PC-3 (cell line): ENCODE measurements around the gene CMTM3. TPM values are rescaled to one million over a fixed set of nuclear protein-coding genes. Genes with fewer than 3 reads are reported as not detected.

Experiments used
- ATAC-seq: fragments of 200-7000 bp; cut with Tn5 transposase; 2 replicates; pipeline ENCODE4 v1.9.1; 2020; ENCODE audit warnings: mild to moderate bottlenecking, moderate library complexity
- BruUV-seq: library from RNA; stranded (reverse); fragments of 400-500 nt; replicated peaks from 2 replicates; lab custom pipeline; 2021; lab: Mats Ljungman, UMichigan
- CTCF ChIA-PET: fragments of 300-600 bp; sonication (Branson Sonifier 250); formaldehyde crosslinking; loops from one replicate; lab custom pipeline; 2022; ENCODE audit warnings: antibody characterized with exemption; lab: Charles Lee
- POLR2A ChIA-PET: fragments of 300-600 bp; sonication (Branson Sonifier 250); formaldehyde crosslinking; loops from one replicate; lab custom pipeline; 2022; ENCODE audit warnings: antibody characterized with exemption; ENCODE audit not compliant: unreplicated experiment; lab: Charles Lee
- DNase-seq: peaks from one replicate; pipeline ENCODE4 v3.0.0-alpha.2; 2015
- H2AFZ ChIP-seq: fragments of 300-600 bp; sonication (generic); 2 replicates; pipeline ENCODE4 v1.6.0; 2016; ENCODE audit warnings: antibody characterized with exemption, low read length
- H3F3A ChIP-seq: fragments of 300-600 bp; sonication (generic); one replicate; pipeline ENCODE4 v1.6.0; 2017; ENCODE audit warnings: antibody characterized with exemption, low read length, control low read depth, mild to moderate bottlenecking; ENCODE audit not compliant: unreplicated experiment
- H3K27ac ChIP-seq: fragments of 300-600 bp; sonication (generic); 2 replicates; pipeline ENCODE4 v1.5.1; 2016; ENCODE audit warnings: mild to moderate bottlenecking, low read length
- H3K27me3 ChIP-seq: fragments of 300-600 bp; sonication (generic); 2 replicates; pipeline ENCODE4 v1.6.1; 2016; ENCODE audit warnings: low read length, mixed read lengths
- H3K36me3 ChIP-seq: fragments of 300-600 bp; sonication (generic); 2 replicates; pipeline ENCODE4 v1.6.1; 2016; ENCODE audit warnings: low read depth, mixed run types, low read length, mixed read lengths
- H3K4me1 ChIP-seq: fragments of 300-600 bp; sonication (generic); 2 replicates; pipeline ENCODE4 v1.5.1; 2016; ENCODE audit warnings: low read length; ENCODE audit not compliant: insufficient read depth
- H3K4me2 ChIP-seq: fragments of 300-600 bp; sonication (generic); 2 replicates; pipeline ENCODE4 v1.6.0; 2016; ENCODE audit warnings: low read length
- H3K4me3 ChIP-seq: fragments of 300-600 bp; sonication (generic); 2 replicates; pipeline ENCODE4 v1.5.1; 2016; ENCODE audit warnings: mild to moderate bottlenecking, low read length, mixed read lengths
- H3K79me2 ChIP-seq: fragments of 300-600 bp; sonication (generic); 2 replicates; pipeline ENCODE4 v1.6.1; 2017; ENCODE audit warnings: low read length, mixed read lengths
- H3K9ac ChIP-seq: fragments of 300-600 bp; sonication (generic); 2 replicates; pipeline ENCODE4 v1.6.0; 2016; ENCODE audit warnings: mild to moderate bottlenecking, low read length
- H3K9me2 ChIP-seq: fragments of 300-600 bp; sonication (generic); replicated peaks from 2 replicates; pipeline ENCODE4 v1.6.1; 2016; ENCODE audit warnings: mixed run types, low read length, mixed read lengths
- H3K9me3 ChIP-seq: fragments of 300-600 bp; sonication (generic); 2 replicates; pipeline ENCODE4 v1.6.1; 2016; ENCODE audit warnings: low read length, mixed read lengths
- H4K20me1 ChIP-seq: fragments of 300-600 bp; sonication (generic); 2 replicates; pipeline ENCODE4 v1.6.1; 2016; ENCODE audit warnings: low read length, mixed read lengths
- EZH2 ChIP-seq: fragments of 300-600 bp; sonication (generic); IDR thresholded peaks from one replicate; pipeline ENCODE4 v1.6.1; 2017; ENCODE audit warnings: antibody characterized with exemption, mild to moderate bottlenecking, low read length; ENCODE audit not compliant: unreplicated experiment
- EZH2phosphoT487 ChIP-seq: fragments of 300-600 bp; sonication (generic); IDR thresholded peaks from 2 replicates; pipeline ENCODE4 v1.6.1; 2018; ENCODE audit warnings: mild to moderate bottlenecking, antibody characterized with exemption, low read length, borderline replicate concordance
- intact Hi-C: fragments of 100-400 bp; cut with micrococcal nuclease; formaldehyde crosslinking; loops from 2 replicates; pipeline ENCODE4 v1.9.0; 2023
- total RNA-seq: library from RNA; depleted of rRNA; stranded (reverse); fragments of >200 nt; gene quantifications from 2 replicates; pipeline ENCODE4 v1.2.3, GENCODE V29; 2014
- TF ChIP-seq, protein P1 (sequence below): fragments of 300-600 bp; sonication (generic); conservative IDR thresholded peaks from 2 replicates; pipeline ENCODE4 v1.5.1; 2017; ENCODE audit warnings: antibody characterized with exemption, low read depth, mild to moderate bottlenecking, low read length

CMTM3 gene
- total RNA-seq, 1 experiment from 2014 or later = 9.5 TPM

- H3K36me3 ChIP-seq = no peaks in the 10 kb centered on the region
- H3K4me3 ChIP-seq = no peak overlapping the region
- no peak overlapping the region for H3K9ac ChIP-seq
- ATAC-seq (peak; percentile 60; the same call in 1 of the 2 replicates), DNase-seq (peak; percentile 14)
- ChIA-PET CTCF (interaction anchor here (0.6 to 0.8 kb wide), 2 partner anchors 62 to 182 kb away, joined by 3 read pairs; no protein-coding TSS in a partner anchor), POLR2A (no interaction called here)
- H3K9me2 ChIP-seq = no peaks in the 10 kb centered on the region
- TF ChIP-seq EZH2 = no peak
- TF ChIP-seq, protein P1, sequence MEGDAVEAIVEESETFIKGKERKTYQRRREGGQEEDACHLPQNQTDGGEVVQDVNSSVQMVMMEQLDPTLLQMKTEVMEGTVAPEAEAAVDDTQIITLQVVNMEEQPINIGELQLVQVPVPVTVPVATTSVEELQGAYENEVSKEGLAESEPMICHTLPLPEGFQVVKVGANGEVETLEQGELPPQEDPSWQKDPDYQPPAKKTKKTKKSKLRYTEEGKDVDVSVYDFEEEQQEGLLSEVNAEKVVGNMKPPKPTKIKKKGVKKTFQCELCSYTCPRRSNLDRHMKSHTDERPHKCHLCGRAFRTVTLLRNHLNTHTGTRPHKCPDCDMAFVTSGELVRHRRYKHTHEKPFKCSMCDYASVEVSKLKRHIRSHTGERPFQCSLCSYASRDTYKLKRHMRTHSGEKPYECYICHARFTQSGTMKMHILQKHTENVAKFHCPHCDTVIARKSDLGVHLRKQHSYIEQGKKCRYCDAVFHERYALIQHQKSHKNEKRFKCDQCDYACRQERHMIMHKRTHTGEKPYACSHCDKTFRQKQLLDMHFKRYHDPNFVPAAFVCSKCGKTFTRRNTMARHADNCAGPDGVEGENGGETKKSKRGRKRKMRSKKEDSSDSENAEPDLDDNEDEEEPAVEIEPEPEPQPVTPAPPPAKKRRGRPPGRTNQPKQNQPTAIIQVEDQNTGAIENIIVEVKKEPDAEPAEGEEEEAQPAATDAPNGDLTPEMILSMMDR = peak; percentile 54
- TF ChIP-seq EZH2phosphoT487 = no peak
- no peaks in the 10 kb centered on the region for H3K4me1 ChIP-seq
- H4K20me1 ChIP-seq = no peaks in the 10 kb centered on the region
- intact Hi-C loops = no loop called here
- H3F3A ChIP-seq = no peaks in the 10 kb centered on the region
- no peaks in the 10 kb centered on the region for H3K27me3 ChIP-seq
- H3K79me2 ChIP-seq = no peaks in the 10 kb centered on the region
- no peak overlapping the region for H2AFZ ChIP-seq
- no peak overlapping the region for H3K4me2 ChIP-seq
- no peak overlapping the region for H3K27ac ChIP-seq
- no peaks in the 10 kb centered on the region for H3K9me3 ChIP-seq
- no TSS peak for BruUV-seq
Measured at GRCh38 chr16:66588981-66589713, 15.4 kb upstream of the CMTM3 start.

- ChIA-PET CTCF (no interaction called here), POLR2A (no interaction called here)
- no peak for TF ChIP-seq EZH2
- TF ChIP-seq, protein P1 = no peak
- intact Hi-C loops = no loop called here
- Histone ChIP-seq H3K27ac (no peak overlapping the region), H3K9me2 (no peaks in the 10 kb centered on the region), H2AFZ (no peak overlapping the region), H3K4me3 (no peak overlapping the region), H3F3A (no peaks in the 10 kb centered on the region), H3K27me3 (no peaks in the 10 kb centered on the region), H4K20me1 (no peaks in the 10 kb centered on the region), H3K9me3 (no peaks in the 10 kb centered on the region), H3K4me2 (no peak overlapping the region), H3K79me2 (no peaks in the 10 kb centered on the region), H3K36me3 (no peaks in the 10 kb centered on the region), H3K4me1 (no peaks in the 10 kb centered on the region), H3K9ac (no peak overlapping the region)
- BruUV-seq = no TSS peak
- no peak for ATAC-seq
- DNase-seq = no peak
Measured at GRCh38 chr16:66590322-66590721, 14.2 kb upstream of the CMTM3 start.

GRCh38 chr16:66591018-66591417 lies 13.5 kb upstream of the CMTM3 start:
- no TSS peak for BruUV-seq
- no peak overlapping the region for H3K4me3 ChIP-seq
- H3K4me1 ChIP-seq = no peaks in the 10 kb centered on the region
- no peak overlapping the region for H3K27ac ChIP-seq
- ChIA-PET CTCF (no interaction called here), POLR2A (no interaction called here)
- no peak overlapping the region for H3K9ac ChIP-seq
- no peaks in the 10 kb centered on the region for H4K20me1 ChIP-seq
- no peak overlapping the region for H2AFZ ChIP-seq
- ATAC-seq = no peak
- no peaks in the 10 kb centered on the region for H3F3A ChIP-seq
- no peak for TF ChIP-seq EZH2
- TF ChIP-seq, protein P1 = no peak
- no peak for TF ChIP-seq EZH2phosphoT487
- H3K79me2 ChIP-seq = no peaks in the 10 kb centered on the region
- H3K27me3 ChIP-seq = no peaks in the 10 kb centered on the region
- no peaks in the 10 kb centered on the region for H3K9me2 ChIP-seq
- H3K9me3 ChIP-seq = no peaks in the 10 kb centered on the region
- H3K4me2 ChIP-seq = no peak overlapping the region
- H3K36me3 ChIP-seq = no peaks in the 10 kb centered on the region
- DNase-seq = no peak
- intact Hi-C loops = no loop called here
